Adrenal gland (tissue), 5 donors: ENCODE data around the gene H2BK1.

Source experiments
- POLR2A ChIP-seq, 2 donors: fragments of 450-650 bp; IDR thresholded peaks; one replicate each; pipeline ENCODE4 v1.6.1; 2017; ENCODE audit warnings: antibody characterized with exemption in 2 of 2, mild to moderate bottlenecking in 2 of 2, moderate library complexity in 1 of 2
- TF ChIP-seq, protein P1 (sequence below), 6 experiments: fragments of 450-650 bp in 4 of 6; fragments of 200-600 bp in 2 of 6; sonication (generic) in 1 of 6; IDR thresholded peaks; 1 replicate in 5 of 6; 2 replicates in 1 of 6; pipeline versions ENCODE4 v1.5.1 to v1.8.0; 2016 to 2021; ENCODE audit warnings: antibody characterized with exemption in 6 of 6, mild to moderate bottlenecking in 2 of 6, moderate library complexity in 1 of 6
- donor health status: DM: no; HTN: no; CAD: no.

- TF ChIP-seq, protein P1, sequence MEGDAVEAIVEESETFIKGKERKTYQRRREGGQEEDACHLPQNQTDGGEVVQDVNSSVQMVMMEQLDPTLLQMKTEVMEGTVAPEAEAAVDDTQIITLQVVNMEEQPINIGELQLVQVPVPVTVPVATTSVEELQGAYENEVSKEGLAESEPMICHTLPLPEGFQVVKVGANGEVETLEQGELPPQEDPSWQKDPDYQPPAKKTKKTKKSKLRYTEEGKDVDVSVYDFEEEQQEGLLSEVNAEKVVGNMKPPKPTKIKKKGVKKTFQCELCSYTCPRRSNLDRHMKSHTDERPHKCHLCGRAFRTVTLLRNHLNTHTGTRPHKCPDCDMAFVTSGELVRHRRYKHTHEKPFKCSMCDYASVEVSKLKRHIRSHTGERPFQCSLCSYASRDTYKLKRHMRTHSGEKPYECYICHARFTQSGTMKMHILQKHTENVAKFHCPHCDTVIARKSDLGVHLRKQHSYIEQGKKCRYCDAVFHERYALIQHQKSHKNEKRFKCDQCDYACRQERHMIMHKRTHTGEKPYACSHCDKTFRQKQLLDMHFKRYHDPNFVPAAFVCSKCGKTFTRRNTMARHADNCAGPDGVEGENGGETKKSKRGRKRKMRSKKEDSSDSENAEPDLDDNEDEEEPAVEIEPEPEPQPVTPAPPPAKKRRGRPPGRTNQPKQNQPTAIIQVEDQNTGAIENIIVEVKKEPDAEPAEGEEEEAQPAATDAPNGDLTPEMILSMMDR (IDR thresholded peaks at IDR 0.05), result no peak
- TF ChIP-seq POLR2A (IDR thresholded peaks at IDR 0.05), result no peak
Measured at GRCh38 chr7:151201751-151202150, 8.5 kb downstream of the H2BK1 start.
